Body of pancreas (tissue), 4 donors: Measurements from ENCODE around the gene CFAP410. TPM values are rescaled to one million over a fixed set of nuclear protein-coding genes. Genes with fewer than 3 reads are reported as not detected.

Source experiments
- ATAC-seq: fragments of 150-250 bp; one replicate; pipeline ENCODE4 v1.9.1; 2016
- DNase-seq, 4 donors: peaks; one replicate each; pipeline ENCODE4 v3.0.0-alpha.2; 2019
- H3K27ac ChIP-seq, 4 donors: fragments of 200-600 bp; sonication (generic); 1 replicate in 3 of 4; 2 replicates in 1 of 4; pipeline versions ENCODE4 v1.5.1 to v1.6.1; 2016 to 2019; ENCODE audit warnings: mild to moderate bottlenecking in 1 of 4, mixed read lengths in 1 of 4, moderate library complexity in 1 of 4
- H3K27me3 ChIP-seq, 2 donors: fragments of 200-600 bp; sonication (generic); one replicate each; pipeline ENCODE4 v1.6.0; 2016; ENCODE audit warnings: mild to moderate bottlenecking in 1 of 2
- H3K36me3 ChIP-seq, 2 donors: fragments of 200-600 bp; sonication (generic); replicated peaks in 1 of 2; 2 replicates each; pipeline ENCODE4 v1.5.1; 2016; ENCODE audit warnings: low read depth in 2 of 2; ENCODE audit not compliant: insufficient read depth in 1 of 2
- H3K4me1 ChIP-seq: fragments of 200-600 bp; sonication (generic); one replicate; pipeline ENCODE4 v1.6.0; 2016
- H3K4me3 ChIP-seq, 2 donors: fragments of 200-600 bp; sonication (generic); 1 replicate in 1 of 2; 2 replicates in 1 of 2; pipeline ENCODE4 v1.5.1; 2016 to 2019
- H3K9me3 ChIP-seq, 3 donors: fragments of 200-600 bp; sonication (generic); 1 replicate in 2 of 3; 2 replicates in 1 of 3; pipeline ENCODE4 v1.5.1; 2016
- POLR2A ChIP-seq, 3 donors: fragments of 450-650 bp; IDR thresholded peaks; one replicate each; pipeline ENCODE4 v1.6.1; 2016; ENCODE audit warnings: antibody characterized with exemption in 3 of 3, mild to moderate bottlenecking in 2 of 3
- WGBS, 2 donors: methylation state at CpG; one replicate each; pipeline ENCODE4 v1.1.5; 2017; 5-methylcytosine and 5-hydroxymethylcytosine counted together
- intact Hi-C: fragments of 100-400 bp; cut with DNase I; formaldehyde crosslinking; loops from one replicate; pipeline ENCODE4 v1.15.1; 2023
- total RNA-seq, 2 donors: library from RNA; depleted of rRNA; stranded (reverse); fragments of >200 nt; gene quantifications; one replicate each; pipeline ENCODE4 v1.1.0, GENCODE V29; 2016
- TF ChIP-seq, protein P1 (sequence below), 7 experiments: fragments of 450-650 bp in 4 of 7; fragments of 200-600 bp in 3 of 7; sonication (generic) in 3 of 7; IDR thresholded peaks; one replicate each; pipeline ENCODE4 v1.5.1; 2016 to 2019; ENCODE audit warnings: antibody characterized with exemption in 7 of 7

The CFAP410 gene
- total RNA-seq, 2 donors from 2014 or later: 24.6 to 43.8 TPM

DNA sequence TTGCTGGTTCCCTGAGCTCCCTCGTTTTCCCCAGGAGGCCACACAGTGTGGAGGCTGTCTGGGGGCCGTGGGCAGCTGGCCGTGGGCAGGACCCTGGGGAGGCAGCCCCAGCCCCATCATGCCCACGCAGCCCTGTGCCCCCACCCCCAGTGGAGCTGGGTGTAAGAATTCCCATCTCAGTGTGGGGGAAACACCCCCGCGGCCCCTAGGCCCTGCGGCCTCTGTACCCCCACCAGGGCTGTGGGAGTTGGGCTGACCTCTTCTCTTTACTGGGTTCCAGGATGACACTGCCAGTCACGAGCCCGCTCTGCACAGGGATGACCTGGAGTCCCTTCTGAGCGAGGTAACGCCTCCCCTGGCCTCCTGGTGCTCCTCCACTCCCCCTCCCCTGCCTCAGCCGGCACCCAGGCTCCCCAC is 43.1 kb downstream of the CFAP410 start:
- intact Hi-C loops: no loop called here

DNA sequence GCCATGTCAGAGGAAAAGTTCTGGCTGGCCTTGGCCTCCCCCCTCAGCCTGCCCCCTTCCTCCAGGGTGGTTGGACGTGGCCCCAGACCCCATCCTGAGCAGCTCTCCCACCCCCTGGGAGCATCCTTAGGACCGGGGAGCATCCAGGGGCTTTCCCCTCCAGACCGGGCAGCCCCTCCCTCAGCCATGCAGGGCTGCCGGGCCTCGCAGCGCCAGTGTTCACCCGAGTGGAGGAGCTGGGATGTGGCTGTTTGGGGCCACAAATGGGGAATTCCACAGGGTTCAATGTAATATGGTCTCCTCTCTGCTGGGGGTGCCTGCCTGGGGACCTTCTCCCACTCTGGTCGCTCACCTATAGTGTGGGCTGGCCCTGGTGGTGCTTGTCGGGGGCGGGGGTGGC is 43.5 kb downstream of the CFAP410 start:
- no peak for DNase-seq
- H3K9me3 ChIP-seq: no peaks in the 10 kb centered on the region
- TF ChIP-seq, protein P1, sequence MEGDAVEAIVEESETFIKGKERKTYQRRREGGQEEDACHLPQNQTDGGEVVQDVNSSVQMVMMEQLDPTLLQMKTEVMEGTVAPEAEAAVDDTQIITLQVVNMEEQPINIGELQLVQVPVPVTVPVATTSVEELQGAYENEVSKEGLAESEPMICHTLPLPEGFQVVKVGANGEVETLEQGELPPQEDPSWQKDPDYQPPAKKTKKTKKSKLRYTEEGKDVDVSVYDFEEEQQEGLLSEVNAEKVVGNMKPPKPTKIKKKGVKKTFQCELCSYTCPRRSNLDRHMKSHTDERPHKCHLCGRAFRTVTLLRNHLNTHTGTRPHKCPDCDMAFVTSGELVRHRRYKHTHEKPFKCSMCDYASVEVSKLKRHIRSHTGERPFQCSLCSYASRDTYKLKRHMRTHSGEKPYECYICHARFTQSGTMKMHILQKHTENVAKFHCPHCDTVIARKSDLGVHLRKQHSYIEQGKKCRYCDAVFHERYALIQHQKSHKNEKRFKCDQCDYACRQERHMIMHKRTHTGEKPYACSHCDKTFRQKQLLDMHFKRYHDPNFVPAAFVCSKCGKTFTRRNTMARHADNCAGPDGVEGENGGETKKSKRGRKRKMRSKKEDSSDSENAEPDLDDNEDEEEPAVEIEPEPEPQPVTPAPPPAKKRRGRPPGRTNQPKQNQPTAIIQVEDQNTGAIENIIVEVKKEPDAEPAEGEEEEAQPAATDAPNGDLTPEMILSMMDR (IDR thresholded peaks at IDR 0.05): no peak
- TF ChIP-seq POLR2A (IDR thresholded peaks at IDR 0.05): no peak
- H3K27me3 ChIP-seq: no peaks in the 10 kb centered on the region
- no peak overlapping the region for H3K4me3 ChIP-seq
- WGBS, 2 donors: 66% methylated on average over 10 of the region's 10 CpGs; no CpG with 5 or more reads in 1 of the 2 donors
- H3K27ac ChIP-seq: no peak overlapping the region
- no peaks in the 10 kb centered on the region for H3K36me3 ChIP-seq
- no peak for ATAC-seq
- peaks cover 17% of the 10 kb centered on the region for H3K4me1 ChIP-seq
- intact Hi-C loops: no loop called here

More for the DNA sequence above, 43.1 kb downstream of the CFAP410 start:
- WGBS, 2 donors: 57% methylated on average over 12 of the region's 12 CpGs; no CpG with 5 or more reads in 1 of the 2 donors
- no peaks in the 10 kb centered on the region for H3K9me3 ChIP-seq
- H3K4me3 ChIP-seq: no peak overlapping the region
- no peak overlapping the region for H3K27ac ChIP-seq
- no peak for ATAC-seq
- H3K36me3 ChIP-seq: no peaks in the 10 kb centered on the region
- no peak for TF ChIP-seq POLR2A (IDR thresholded peaks at IDR 0.05)
- TF ChIP-seq, protein P1 (IDR thresholded peaks at IDR 0.05): no peak
- H3K27me3 ChIP-seq: no peaks in the 10 kb centered on the region
- DNase-seq: no peak
- peaks cover 21% of the 10 kb centered on the region for H3K4me1 ChIP-seq

DNA sequence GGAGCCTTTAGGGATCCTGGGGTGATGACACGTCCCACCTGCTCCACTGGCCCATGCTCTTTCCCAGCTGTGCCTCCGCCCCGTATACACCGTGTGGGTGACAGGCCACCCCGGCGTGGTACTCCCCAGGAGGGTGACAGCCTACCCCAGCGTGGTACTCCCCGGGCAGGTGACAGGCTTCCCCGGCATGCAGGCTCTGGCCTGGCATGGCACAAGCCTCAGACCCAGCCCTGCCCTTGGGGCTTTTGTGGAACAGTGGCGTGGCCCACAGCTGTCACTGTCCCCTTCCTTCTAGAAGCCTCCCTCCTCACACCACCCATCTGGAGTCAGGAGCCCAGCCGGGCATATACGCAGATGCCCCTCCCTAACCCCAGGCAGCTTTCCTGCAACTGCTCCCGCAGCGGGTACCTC is 44.0 kb downstream of the CFAP410 start:
- Histone ChIP-seq H3K36me3 (no peaks in the 10 kb centered on the region), H3K27me3 (no peaks in the 10 kb centered on the region), H3K4me1 (peaks cover 15% of the 10 kb centered on the region), H3K9me3 (no peaks in the 10 kb centered on the region), H3K27ac (no peak overlapping the region), H3K4me3 (no peak overlapping the region)
- TF ChIP-seq, protein P1 (IDR thresholded peaks at IDR 0.05): no peak
- TF ChIP-seq POLR2A (IDR thresholded peaks at IDR 0.05): no peak
- DNase-seq (no peak), ATAC-seq (no peak)
- intact Hi-C loops: no loop called here
- WGBS, 2 donors: 50 to 67% methylated on average over 9 to 13 of the region's 14 CpGs

GRCh38 chr21:44294391-44295162 is 44.6 kb downstream of the CFAP410 start:
- Histone ChIP-seq H3K27ac (no peak overlapping the region), H3K9me3 (no peaks in the 10 kb centered on the region), H3K4me1 (peaks cover 14% of the 10 kb centered on the region), H3K27me3 (no peaks in the 10 kb centered on the region), H3K4me3 (no peak overlapping the region), H3K36me3 (no peaks in the 10 kb centered on the region)
- WGBS, 2 donors: 52% methylated on average over 21 of the region's 26 CpGs; no CpG with 5 or more reads in 1 of the 2 donors
- intact Hi-C loops: no loop called here
- no peak for ATAC-seq
- TF ChIP-seq POLR2A (IDR thresholded peaks at IDR 0.05): no peak
- TF ChIP-seq, protein P1 (IDR thresholded peaks at IDR 0.05): no peak
- DNase-seq: peak in 3 of 4 donors; percentile 44 to 46 (median 45)
